Globus pallidus (tissue), 1 donor: ENCODE data around the gene LRP4.

Source experiments
- DNase-seq: peaks from one replicate; pipeline ENCODE4 v3.0.0-alpha.2; 2015; ENCODE audit warnings: low spot score

LRP4 gene

DNA sequence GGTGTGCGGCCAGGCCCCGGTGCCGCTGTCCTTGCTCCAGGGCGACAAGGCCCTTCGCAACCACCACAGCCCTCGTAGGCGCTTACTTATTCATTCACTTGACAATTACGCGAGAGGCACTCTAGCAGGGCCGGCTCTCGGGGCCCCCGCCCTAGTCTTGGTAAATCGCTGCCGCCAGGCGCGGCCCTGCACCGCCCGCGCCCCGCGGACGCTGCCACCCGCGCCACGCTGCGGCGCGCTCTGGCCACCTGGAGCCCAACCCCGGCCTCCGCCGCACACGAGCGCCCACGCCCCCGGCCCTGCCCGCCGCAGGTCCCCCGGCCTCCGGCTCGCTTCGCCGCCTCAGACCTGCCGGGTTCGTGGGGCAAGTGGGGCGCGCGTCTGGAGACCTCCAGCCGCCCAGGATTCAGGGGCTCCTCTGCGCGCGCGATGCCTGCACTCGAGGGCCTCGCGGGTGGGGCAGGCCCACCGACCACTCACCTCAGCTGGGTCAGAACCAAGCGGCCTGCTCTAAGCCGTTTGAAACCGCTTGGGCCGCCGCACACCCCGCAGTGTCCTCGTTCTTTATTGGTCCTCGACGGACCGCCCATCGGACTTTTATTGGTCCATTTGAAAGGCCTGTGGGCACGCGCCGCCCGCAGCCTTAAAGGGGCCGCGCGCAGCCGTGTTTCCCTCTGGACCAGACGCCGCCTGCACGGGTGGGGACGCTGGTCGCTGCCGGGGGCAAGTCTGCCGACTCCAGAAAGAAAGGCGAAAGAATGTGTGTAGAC lies 72.4 kb downstream of the LRP4 start, which contains the start of gene CKAP5:
CKAP5 (minus strand) TSS at position 541 of the 770 bp plus-strand sequence. CDS start 25,049 bp downstream, outside the sequence.
- peak; percentile 89 for DNase-seq

- no peak for DNase-seq
Observed at GRCh38 chr11:46845440-46845739, 73.0 kb downstream of the LRP4 start.

DNA sequence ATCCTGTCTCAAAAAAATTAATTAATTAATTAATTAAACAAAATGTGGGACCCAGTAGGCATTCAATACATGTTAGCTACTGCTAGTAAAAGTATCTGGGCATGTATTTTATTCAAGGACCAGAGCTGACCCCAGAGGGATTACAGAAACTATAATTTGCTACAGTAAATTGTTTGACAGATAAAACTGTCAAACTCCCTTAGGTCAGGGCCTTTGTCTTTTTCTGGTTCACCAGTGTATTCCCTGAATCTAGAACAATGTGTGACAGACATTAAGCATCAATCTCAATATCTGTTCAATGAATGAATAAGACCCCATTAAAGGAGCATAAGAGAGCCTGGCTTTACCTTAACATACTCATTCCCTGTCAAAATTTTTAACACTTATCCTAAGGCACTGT lies 78.2 kb downstream of the LRP4 start:
- no peak for DNase-seq

- no peak for DNase-seq
Observed at GRCh38 chr11:46838501-46838900, 79.8 kb downstream of the LRP4 start.

DNA sequence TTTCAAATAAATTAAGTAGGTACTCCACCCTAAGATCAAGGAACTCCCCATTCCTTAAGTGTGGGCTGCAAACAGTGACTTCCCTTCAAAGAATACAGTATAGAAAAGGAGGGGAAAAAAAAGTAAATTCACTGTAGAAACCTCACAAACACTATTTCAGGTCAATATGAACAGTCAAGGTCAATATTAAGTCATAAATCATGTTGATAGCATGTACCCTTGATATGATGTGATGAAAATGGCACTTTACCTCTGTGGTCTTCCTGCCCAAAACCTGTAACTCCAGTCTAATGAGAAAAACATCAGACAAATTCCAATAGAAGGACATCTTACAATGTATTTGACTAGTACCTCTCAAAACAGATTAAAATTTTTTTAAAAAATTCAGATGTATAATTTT lies 80.5 kb downstream of the LRP4 start:
- no peak for DNase-seq

- DNase-seq: no peak
Observed at GRCh38 chr11:46836870-46837269, 81.5 kb downstream of the LRP4 start.

DNA sequence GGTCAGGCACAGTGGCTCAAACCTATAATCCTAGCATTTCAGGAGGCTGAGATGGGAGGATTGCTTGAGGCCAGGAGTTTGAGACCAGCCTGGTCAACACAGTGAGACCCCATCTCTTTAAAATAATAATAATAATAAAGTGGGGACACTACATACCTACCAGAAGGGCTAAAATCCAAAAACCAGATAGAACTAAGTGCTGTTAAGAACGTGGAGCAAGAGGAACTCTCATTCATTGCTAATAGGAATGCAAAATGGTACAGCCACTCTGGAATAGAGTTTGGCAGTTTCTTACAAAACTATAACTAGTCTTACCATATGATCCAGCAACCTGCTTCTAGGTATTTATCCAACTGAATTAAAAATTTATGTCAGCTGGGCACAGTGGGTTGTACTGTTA lies 81.9 kb downstream of the LRP4 start:
- DNase-seq: no peak

DNA sequence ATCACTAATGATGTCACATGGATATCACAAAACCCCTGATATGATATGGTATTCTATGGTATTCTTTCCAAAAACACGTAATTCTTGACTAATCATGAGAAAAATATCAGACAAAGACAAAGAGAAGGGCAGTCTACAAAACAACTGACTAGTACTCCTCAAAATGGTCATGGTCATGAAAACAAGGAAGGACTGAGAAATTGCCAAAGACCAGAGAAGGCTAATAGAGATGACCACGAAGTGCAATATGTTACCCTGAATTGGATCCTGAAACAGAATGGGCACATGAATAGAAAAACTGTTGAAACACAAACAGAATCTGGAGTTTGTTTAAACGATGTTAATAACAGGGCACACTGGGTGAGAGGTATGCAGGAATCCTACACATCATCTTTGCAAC lies 82.5 kb downstream of the LRP4 start:
- no peak for DNase-seq

GRCh38 chr11:46834821-46835220 lies 83.5 kb downstream of the LRP4 start:
- no peak for DNase-seq

DNA sequence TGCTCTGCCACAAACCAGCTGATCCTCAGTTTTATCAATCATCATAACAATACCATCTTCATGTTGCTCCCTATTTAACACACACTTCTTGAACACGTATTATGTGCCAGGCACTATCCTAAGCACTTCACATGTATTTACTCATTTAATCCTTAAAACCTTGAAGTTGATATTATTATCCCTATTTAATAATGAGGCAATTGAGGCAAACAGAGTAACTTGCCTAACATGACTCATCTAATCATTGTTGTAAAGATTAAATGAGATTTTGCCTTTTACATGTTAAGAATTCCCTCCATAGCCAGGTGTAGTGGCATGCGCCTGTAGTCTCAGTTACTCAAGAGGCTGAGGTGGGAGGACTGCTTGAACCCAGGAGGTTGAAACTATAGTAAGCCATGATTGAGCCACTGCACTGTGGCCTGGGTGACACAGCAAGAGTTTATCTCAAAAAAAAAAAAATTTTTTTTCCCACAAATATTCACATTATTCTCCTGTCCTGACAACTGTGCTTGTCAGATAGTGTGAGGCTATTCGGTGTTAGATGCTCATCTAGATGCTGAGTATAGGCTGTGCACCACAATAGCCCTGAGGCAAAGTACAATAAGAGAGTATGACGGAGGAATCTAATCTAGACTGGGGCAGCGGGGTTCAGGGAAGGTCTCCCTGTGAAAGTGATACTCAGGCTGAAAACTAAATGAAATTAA lies 85.7 kb downstream of the LRP4 start:
- no peak for DNase-seq

DNA sequence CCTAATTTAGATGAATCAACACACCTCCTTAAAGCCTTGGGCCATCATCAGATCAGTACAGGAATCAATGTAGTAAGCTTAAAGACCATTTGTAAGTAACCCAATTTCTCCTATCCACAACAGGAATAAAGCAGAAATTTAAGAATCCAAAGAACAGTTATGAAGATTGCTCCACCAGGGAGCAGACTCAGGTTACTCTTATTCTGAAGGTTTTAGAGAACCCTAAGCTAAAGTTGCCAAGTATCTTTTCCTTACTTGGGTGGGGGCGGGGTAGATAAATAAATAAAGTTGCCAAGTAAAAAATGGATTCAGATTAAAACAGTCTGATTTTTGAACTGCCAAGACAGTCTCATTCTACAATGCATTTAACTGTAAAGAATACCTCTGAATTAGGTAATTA lies 90.4 kb downstream of the LRP4 start:
- no peak for DNase-seq

GRCh38 chr11:46826310-46827044 lies 91.9 kb downstream of the LRP4 start:
- peak; percentile 85 for DNase-seq

- peak; percentile 20 for DNase-seq
Observed at GRCh38 chr11:46808799-46809431, 109.4 kb downstream of the LRP4 start.
